ENCODE data around the gene GLYR1. TPM values are rescaled to one million over a fixed set of nuclear protein-coding genes. Genes with fewer than 3 reads are reported as not detected.

Gene GLYR1
- polyA plus RNA-seq, 4 donors: 120 to 150 (median 135) TPM

- DNase-seq (ENCODE audit: low read depth in 4 of 4, low spot score in 2 of 4): peak; percentile 77 to 95 (median 87)
Observed at GRCh38 chr16:4768549-4769305, 78.4 kb downstream of the GLYR1 start.

GRCh38 chr16:4767872-4768548 lies 79.1 kb downstream of the GLYR1 start:
- DNase-seq (ENCODE audit: low read depth in 4 of 4, low spot score in 2 of 4): no peak

- DNase-seq (ENCODE audit: low read depth in 4 of 4, low spot score in 2 of 4): peak; percentile 73 to 93 (median 89)
Observed at GRCh38 chr16:4766875-4767628, 80.0 kb downstream of the GLYR1 start, which contains the start of gene ZNF500. Gene ZNF500, minus strand, starts transcription at chr16:4767162. Its CDS starts 1,184 bp downstream, at chr16:4765978.

- no peak for DNase-seq (ENCODE audit: low read depth in 4 of 4, low spot score in 2 of 4)
Observed at GRCh38 chr16:4765511-4766474, 81.3 kb downstream of the GLYR1 start.

GRCh38 chr16:4763791-4764190 lies 83.3 kb downstream of the GLYR1 start:
- no peak for DNase-seq (ENCODE audit: low read depth in 4 of 4, low spot score in 2 of 4)

- DNase-seq (ENCODE audit: low read depth in 4 of 4, low spot score in 2 of 4): no peak
Observed at GRCh38 chr16:4762205-4762604, 84.9 kb downstream of the GLYR1 start.

GRCh38 chr16:4760221-4760910 lies 86.7 kb downstream of the GLYR1 start:
- no peak for DNase-seq (ENCODE audit: low read depth in 4 of 4, low spot score in 2 of 4)

- DNase-seq (ENCODE audit: low read depth in 4 of 4, low spot score in 2 of 4): no peak
Observed at GRCh38 chr16:4755687-4756086, 91.4 kb downstream of the GLYR1 start.

GRCh38 chr16:4754865-4755264 lies 92.2 kb downstream of the GLYR1 start:
- no peak for DNase-seq (ENCODE audit: low read depth in 4 of 4, low spot score in 2 of 4)

- no peak for DNase-seq (ENCODE audit: low read depth in 4 of 4, low spot score in 2 of 4)
Observed at GRCh38 chr16:4753227-4753626, 93.9 kb downstream of the GLYR1 start.

Other genes starting within 250 kb of the GLYR1 start
- gene UBALD1, start 232.4 kb downstream of the GLYR1 start, polyA plus RNA-seq (ENCODE audit: insufficient read length in 4 of 4): 10 to 100 TPM in 3 of 4 donors, 1 to 10 TPM in 1; 10.0 to 30.7 (median 23.6) TPM
- gene MGRN1, start 222.5 kb downstream of the GLYR1 start, polyA plus RNA-seq (ENCODE audit: insufficient read length in 4 of 4): 10 to 100 TPM; 38.4 to 71.1 (median 61.0) TPM
- 10 to 100 TPM; 37.0 to 66.3 (median 49.7) TPM for gene NUDT16L1, start 153.7 kb downstream of the GLYR1 start, polyA plus RNA-seq (ENCODE audit: insufficient read length in 4 of 4)
- gene ANKS3, start 113.0 kb downstream of the GLYR1 start, polyA plus RNA-seq (ENCODE audit: insufficient read length in 4 of 4): 10 to 100 TPM; 18.2 to 38.7 (median 30.3) TPM
- 1 to 10 TPM; 2.0 to 3.5 (median 2.4) TPM for gene DNAAF8, start 112.8 kb downstream of the GLYR1 start, polyA plus RNA-seq (ENCODE audit: insufficient read length in 4 of 4)
- 10 to 100 TPM; 12.7 to 25.8 (median 16.2) TPM for gene ZNF500, start 80.1 kb downstream of the GLYR1 start, polyA plus RNA-seq (ENCODE audit: insufficient read length in 4 of 4)
- under 1 TPM in 2 of 4 donors, not detected in 2; 0.19 to 0.30 TPM for gene SEPTIN12, start 58.9 kb downstream of the GLYR1 start, polyA plus RNA-seq (ENCODE audit: insufficient read length in 4 of 4)
- 10 to 100 TPM in 3 of 4 donors, 1 to 10 TPM in 1; 9.6 to 12.4 (median 11.3) TPM for gene SMIM22, start 51.9 kb downstream of the GLYR1 start, polyA plus RNA-seq (ENCODE audit: insufficient read length in 4 of 4)
- 10 to 100 TPM; 29.8 to 58.2 (median 40.9) TPM for gene ROGDI, start 44.7 kb downstream of the GLYR1 start, polyA plus RNA-seq (ENCODE audit: insufficient read length in 4 of 4)
- 10 to 100 TPM; 30.0 to 45.2 (median 34.5) TPM for gene UBN1, start 193 bp upstream of the GLYR1 start, polyA plus RNA-seq (ENCODE audit: insufficient read length in 4 of 4)
- 10 to 100 TPM; 26.5 to 39.9 (median 31.2) TPM for gene PPL, start 89.9 kb upstream of the GLYR1 start, polyA plus RNA-seq (ENCODE audit: insufficient read length in 4 of 4)
- under 1 TPM; 0.14 to 0.30 (median 0.17) TPM for gene SEC14L5, start 111.0 kb upstream of the GLYR1 start, polyA plus RNA-seq (ENCODE audit: insufficient read length in 4 of 4)
- 10 to 100 TPM in 3 of 4 donors, 1 to 10 TPM in 1; 8.8 to 14.8 (median 11.5) TPM for gene NAGPA, start 186.6 kb upstream of the GLYR1 start, polyA plus RNA-seq (ENCODE audit: insufficient read length in 4 of 4)
- gene C16orf89, start 218.7 kb upstream of the GLYR1 start, polyA plus RNA-seq (ENCODE audit: insufficient read length in 4 of 4): 1 to 10 TPM; 3.2 to 8.1 (median 5.2) TPM
- 10 to 100 TPM; 23.9 to 28.3 (median 25.4) TPM for gene ALG1, start 224.6 kb upstream of the GLYR1 start, polyA plus RNA-seq (ENCODE audit: insufficient read length in 4 of 4)

Data from left renal cortex interstitium (tissue), 4 donors.